ENCODE results near the gene PTPRF.

Gene PTPRF

DNA sequence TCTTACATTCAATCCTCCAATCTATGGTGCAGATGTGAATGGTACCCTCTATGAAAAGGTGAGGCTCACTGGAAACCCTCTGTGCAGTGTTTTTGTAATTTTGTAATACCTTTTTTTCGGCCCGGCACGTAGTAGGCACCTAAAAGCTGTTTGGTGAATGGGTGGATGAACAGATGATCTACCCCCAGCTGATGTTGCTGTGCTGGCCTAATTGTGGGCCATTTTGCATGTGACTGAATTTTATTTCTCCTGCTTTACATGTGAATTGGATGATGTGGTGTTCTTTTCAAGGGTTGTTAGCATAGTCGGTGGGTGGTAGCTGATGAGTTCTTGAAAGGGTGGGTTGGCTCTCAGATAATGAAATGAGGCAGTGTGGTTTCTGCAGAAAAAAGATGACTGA is 129.7 kb downstream of the PTPRF start:
- H3K27ac ChIP-seq (replicated peaks; ENCODE audit: low read length): no peak overlapping the region
- no peak overlapping the region for H2AK5ac ChIP-seq (ENCODE audit: low read depth, low read length)
- H2BK5ac ChIP-seq (ENCODE audit: low read length): no peak overlapping the region
- H4K8ac ChIP-seq (ENCODE audit: low read depth, low read length): no peak overlapping the region
- no peak overlapping the region for H4K91ac ChIP-seq (ENCODE audit: low read depth, low read length, poor library complexity)
- H2BK12ac ChIP-seq (ENCODE audit: low read length): no peak overlapping the region
- no peak overlapping the region for H3K9ac ChIP-seq (ENCODE audit: low read depth, low read length, poor library complexity)
- no peak overlapping the region for H3K4ac ChIP-seq (ENCODE audit: low read length)
- H3K9me3 ChIP-seq (replicated peaks in 1 of 2; ENCODE audit: control insufficient read depth in 2 of 2, insufficient read depth in 1 of 2, low read depth in 1 of 2, low read length in 2 of 2): no peaks in the 10 kb centered on the region
- H3K23ac ChIP-seq (ENCODE audit: low read depth, low read length, poor library complexity): no peak overlapping the region
- H2BK15ac ChIP-seq (ENCODE audit: low read length): no peak overlapping the region
- H2BK120ac ChIP-seq (ENCODE audit: low read depth, low read length): no peak overlapping the region
- DNase-seq (ENCODE audit: low spot score): no peak
- H2AFZ ChIP-seq (ENCODE audit: low read length): no peak overlapping the region
- H3K18ac ChIP-seq (ENCODE audit: low read length): no peak overlapping the region
- no peak overlapping the region for H3K4me2 ChIP-seq (ENCODE audit: insufficient read depth, low read length, poor library complexity, severe bottlenecking)
- no CpG with 5 or more reads among the region's 4 CpGs for WGBS, 2 donors (ENCODE audit: extremely low coverage in 2 of 2, insufficient read length in 2 of 2, insufficient replicate concordance in 1 of 2)
- peaks cover 1% of the 10 kb centered on the region for H3K79me1 ChIP-seq (ENCODE audit: low read depth, low read length)
- no peaks in the 10 kb centered on the region for H3K27me3 ChIP-seq (ENCODE audit: control insufficient read depth in 3 of 3, insufficient read depth in 3 of 3, low read depth in 1 of 3, low read length in 3 of 3)
- H3K14ac ChIP-seq (ENCODE audit: low read length): no peak overlapping the region
- H3K36me3 ChIP-seq (replicated peaks in 1 of 2; ENCODE audit: control insufficient read depth in 2 of 2, insufficient read depth in 2 of 2, low read length in 2 of 2): peaks cover 39 to 98% of the 10 kb centered on the region in 2 donors
- H3K4me3 ChIP-seq (ENCODE audit: low read length in 2 of 2): no peak overlapping the region
- no peaks in the 10 kb centered on the region for H3K4me1 ChIP-seq (ENCODE audit: control insufficient read depth in 2 of 2, insufficient read depth in 1 of 2, low read depth in 1 of 2, low read length in 2 of 2)

GRCh38 chr1:43664369-43664768 is 133.7 kb downstream of the PTPRF start:
- no peak overlapping the region for H3K18ac ChIP-seq (ENCODE audit: low read length)
- H3K4me3 ChIP-seq (ENCODE audit: low read length in 2 of 2): no peak overlapping the region
- H3K4me1 ChIP-seq (ENCODE audit: control insufficient read depth in 2 of 2, insufficient read depth in 1 of 2, low read depth in 1 of 2, low read length in 2 of 2): no peaks in the 10 kb centered on the region
- no peak overlapping the region for H2BK15ac ChIP-seq (ENCODE audit: low read length)
- no peak overlapping the region for H2AK5ac ChIP-seq (ENCODE audit: low read depth, low read length)
- no peak overlapping the region for H4K8ac ChIP-seq (ENCODE audit: low read depth, low read length)
- no peaks in the 10 kb centered on the region for H3K79me1 ChIP-seq (ENCODE audit: low read depth, low read length)
- H4K91ac ChIP-seq (ENCODE audit: low read depth, low read length, poor library complexity): no peak overlapping the region
- WGBS, 2 donors (ENCODE audit: extremely low coverage in 2 of 2, insufficient read length in 2 of 2, insufficient replicate concordance in 1 of 2): no CpG with 5 or more reads among the region's 4 CpGs
- no peak overlapping the region for H3K4ac ChIP-seq (ENCODE audit: low read length)
- no peak overlapping the region for H3K27ac ChIP-seq (replicated peaks; ENCODE audit: low read length)
- H3K9ac ChIP-seq (ENCODE audit: low read depth, low read length, poor library complexity): no peak overlapping the region
- H3K9me3 ChIP-seq (replicated peaks in 1 of 2; ENCODE audit: control insufficient read depth in 2 of 2, insufficient read depth in 1 of 2, low read depth in 1 of 2, low read length in 2 of 2): no peaks in the 10 kb centered on the region
- H2BK5ac ChIP-seq (ENCODE audit: low read length): no peak overlapping the region
- no peak overlapping the region for H2AFZ ChIP-seq (ENCODE audit: low read length)
- H3K27me3 ChIP-seq (ENCODE audit: control insufficient read depth in 3 of 3, insufficient read depth in 3 of 3, low read depth in 1 of 3, low read length in 3 of 3): no peaks in the 10 kb centered on the region
- H2BK12ac ChIP-seq (ENCODE audit: low read length): no peak overlapping the region
- DNase-seq (ENCODE audit: low spot score): no peak
- H3K36me3 ChIP-seq (replicated peaks in 1 of 2; ENCODE audit: control insufficient read depth in 2 of 2, insufficient read depth in 2 of 2, low read length in 2 of 2): peaks cover 61 to 99% of the 10 kb centered on the region in 2 donors
- H3K14ac ChIP-seq (ENCODE audit: low read length): no peak overlapping the region
- no peak overlapping the region for H3K23ac ChIP-seq (ENCODE audit: low read depth, low read length, poor library complexity)
- H2BK120ac ChIP-seq (ENCODE audit: low read depth, low read length): no peak overlapping the region
- H3K4me2 ChIP-seq (ENCODE audit: insufficient read depth, low read length, poor library complexity, severe bottlenecking): no peak overlapping the region

DNA sequence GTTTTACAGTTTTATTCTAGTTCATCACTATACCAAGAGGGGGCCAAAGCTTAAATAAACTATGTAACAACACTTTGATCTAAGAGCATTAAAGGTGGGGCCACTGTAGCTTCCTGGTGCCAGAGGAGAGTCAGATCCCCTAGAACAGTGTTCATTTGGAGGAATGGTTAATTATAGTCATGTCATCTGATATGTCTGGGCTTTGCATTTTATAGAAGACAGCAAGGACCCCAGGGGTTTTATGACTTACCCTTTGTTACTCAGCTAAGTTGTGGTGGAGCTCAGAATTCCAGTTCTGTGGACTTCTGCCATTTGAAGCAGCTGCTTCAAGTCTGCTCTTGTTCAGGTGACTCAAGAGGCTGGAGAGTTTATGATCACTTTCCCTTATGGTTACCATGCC is 135.9 kb downstream of the PTPRF start:
- H3K4me2 ChIP-seq (ENCODE audit: insufficient read depth, low read length, poor library complexity, severe bottlenecking): no peak overlapping the region
- H3K4me1 ChIP-seq (ENCODE audit: control insufficient read depth in 2 of 2, insufficient read depth in 1 of 2, low read depth in 1 of 2, low read length in 2 of 2): no peaks in the 10 kb centered on the region
- H3K9ac ChIP-seq (ENCODE audit: low read depth, low read length, poor library complexity): no peak overlapping the region
- peaks cover 65 to 98% of the 10 kb centered on the region in 2 donors for H3K36me3 ChIP-seq (replicated peaks in 1 of 2; ENCODE audit: control insufficient read depth in 2 of 2, insufficient read depth in 2 of 2, low read length in 2 of 2)
- H2BK5ac ChIP-seq (ENCODE audit: low read length): no peak overlapping the region
- H3K27ac ChIP-seq (replicated peaks; ENCODE audit: low read length): no peak overlapping the region
- H3K27me3 ChIP-seq (ENCODE audit: control insufficient read depth in 3 of 3, insufficient read depth in 3 of 3, low read depth in 1 of 3, low read length in 3 of 3): no peaks in the 10 kb centered on the region
- H4K8ac ChIP-seq (ENCODE audit: low read depth, low read length): no peak overlapping the region
- H2BK15ac ChIP-seq (ENCODE audit: low read length): no peak overlapping the region
- H3K23ac ChIP-seq (ENCODE audit: low read depth, low read length, poor library complexity): no peak overlapping the region
- no peak for DNase-seq (ENCODE audit: low spot score)
- no peak overlapping the region for H3K14ac ChIP-seq (ENCODE audit: low read length)
- H3K4me3 ChIP-seq (ENCODE audit: low read length in 2 of 2): no peak overlapping the region
- H2AFZ ChIP-seq (ENCODE audit: low read length): no peak overlapping the region
- H4K91ac ChIP-seq (ENCODE audit: low read depth, low read length, poor library complexity): no peak overlapping the region
- no peak overlapping the region for H2BK12ac ChIP-seq (ENCODE audit: low read length)
- H2BK120ac ChIP-seq (ENCODE audit: low read depth, low read length): no peak overlapping the region
- H3K4ac ChIP-seq (ENCODE audit: low read length): no peak overlapping the region
- no peaks in the 10 kb centered on the region for H3K79me1 ChIP-seq (ENCODE audit: low read depth, low read length)
- no peak overlapping the region for H3K18ac ChIP-seq (ENCODE audit: low read length)
- no peak overlapping the region for H2AK5ac ChIP-seq (ENCODE audit: low read depth, low read length)
- H3K9me3 ChIP-seq (replicated peaks in 1 of 2; ENCODE audit: control insufficient read depth in 2 of 2, insufficient read depth in 1 of 2, low read depth in 1 of 2, low read length in 2 of 2): no peaks in the 10 kb centered on the region

DNA sequence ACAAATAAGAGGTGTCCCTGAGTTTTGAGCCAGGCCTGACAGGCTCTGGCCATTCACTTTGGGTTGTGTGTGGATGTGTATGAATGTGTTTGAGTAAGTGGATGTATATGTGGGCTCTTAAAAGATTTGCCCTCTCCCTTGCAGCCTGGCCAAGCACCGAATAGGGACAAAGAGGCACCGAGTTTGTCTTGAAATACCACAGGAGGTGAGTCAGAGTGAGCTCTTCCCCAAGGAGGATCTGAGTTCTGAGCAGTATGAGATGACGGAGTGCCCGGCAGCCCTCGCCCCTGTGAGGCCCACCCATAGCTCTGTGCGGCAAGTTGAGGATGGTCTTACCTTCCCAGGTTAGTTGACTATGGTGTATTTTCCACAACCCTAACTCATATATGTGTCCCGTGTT is 138.3 kb downstream of the PTPRF start:
- no peak overlapping the region for H3K9ac ChIP-seq (ENCODE audit: low read depth, low read length, poor library complexity)
- H2AFZ ChIP-seq (ENCODE audit: low read length): no peak overlapping the region
- no peak overlapping the region for H3K4me2 ChIP-seq (ENCODE audit: insufficient read depth, low read length, poor library complexity, severe bottlenecking)
- H3K27me3 ChIP-seq (ENCODE audit: control insufficient read depth in 3 of 3, insufficient read depth in 3 of 3, low read depth in 1 of 3, low read length in 3 of 3): no peaks in the 10 kb centered on the region
- no peaks in the 10 kb centered on the region for H3K9me3 ChIP-seq (replicated peaks in 1 of 2; ENCODE audit: control insufficient read depth in 2 of 2, insufficient read depth in 1 of 2, low read depth in 1 of 2, low read length in 2 of 2)
- H3K4me3 ChIP-seq (ENCODE audit: low read length in 2 of 2): no peak overlapping the region
- no peak overlapping the region for H2BK5ac ChIP-seq (ENCODE audit: low read length)
- H3K27ac ChIP-seq (replicated peaks; ENCODE audit: low read length): no peak overlapping the region
- no peak overlapping the region for H3K18ac ChIP-seq (ENCODE audit: low read length)
- DNase-seq (ENCODE audit: low spot score): no peak
- H3K4ac ChIP-seq (ENCODE audit: low read length): no peak overlapping the region
- no peak overlapping the region for H2BK12ac ChIP-seq (ENCODE audit: low read length)
- no peak overlapping the region for H4K8ac ChIP-seq (ENCODE audit: low read depth, low read length)
- no peak overlapping the region for H3K14ac ChIP-seq (ENCODE audit: low read length)
- H3K23ac ChIP-seq (ENCODE audit: low read depth, low read length, poor library complexity): no peak overlapping the region
- peaks cover 65 to 95% of the 10 kb centered on the region in 2 donors for H3K36me3 ChIP-seq (replicated peaks in 1 of 2; ENCODE audit: control insufficient read depth in 2 of 2, insufficient read depth in 2 of 2, low read length in 2 of 2)
- H3K4me1 ChIP-seq (ENCODE audit: control insufficient read depth in 2 of 2, insufficient read depth in 1 of 2, low read depth in 1 of 2, low read length in 2 of 2): no peaks in the 10 kb centered on the region
- WGBS, 2 donors (ENCODE audit: extremely low coverage in 2 of 2, insufficient read length in 2 of 2, insufficient replicate concordance in 1 of 2): no CpG with 5 or more reads among the region's 7 CpGs
- no peaks in the 10 kb centered on the region for H3K79me1 ChIP-seq (ENCODE audit: low read depth, low read length)
- no peak overlapping the region for H4K91ac ChIP-seq (ENCODE audit: low read depth, low read length, poor library complexity)
- H2BK120ac ChIP-seq (ENCODE audit: low read depth, low read length): no peak overlapping the region
- no peak overlapping the region for H2AK5ac ChIP-seq (ENCODE audit: low read depth, low read length)
- H2BK15ac ChIP-seq (ENCODE audit: low read length): no peak overlapping the region
